ENCODE data around the gene RNF220. TPM values are rescaled to one million over a fixed set of nuclear protein-coding genes. Genes with fewer than 3 reads are reported as not detected.

Gene RNF220
- total and polyA plus RNA-seq, 2 of the 13 experiments (the other 11 are each of a cell fraction or from before 2014, with no cell fraction given) = 48.2 to 72.1 TPM

GRCh38 chr1:44681905-44682882 lies 277.1 kb downstream of the RNF220 start (continued):
- TF ChIP-seq ZNF512B (CRISPR knock-in tag; IDR thresholded peaks at IDR 0.05; ENCODE audit: borderline replicate concordance) (no peak), NFYB (CRISPR knock-in tag; IDR thresholded peaks at IDR 0.05) (no peak; the same call in 1 of the 2 replicates), DRAP1 (CRISPR knock-in tag; IDR thresholded peaks at IDR 0.05) (peak; percentile 70), GTF3A (CRISPR knock-in tag; conservative IDR thresholded peaks at IDR 0.05) (no peak), NFE2L1 (CRISPR knock-in tag; IDR thresholded peaks at IDR 0.05; ENCODE audit: borderline replicate concordance) (no peak), THRA (CRISPR knock-in tag; IDR thresholded peaks at IDR 0.05; ENCODE audit: borderline replicate concordance) (0 out of 2 replicates have a peak, but pooled peaks have one; percentile 70), RBM22 (optimal IDR thresholded peaks at IDR 0.05; ENCODE audit: low read length) (no peak), JDP2 (CRISPR knock-in tag; IDR thresholded peaks at IDR 0.05; ENCODE audit: borderline replicate concordance) (no peak), NFATC3 (CRISPR knock-in tag; IDR thresholded peaks at IDR 0.05) (no peak), TBL1XR1 (IDR thresholded peaks at IDR 0.05; ENCODE audit: borderline replicate concordance, low read length, partially characterized antibody) (peak; percentile 32), ZBTB3 (CRISPR knock-in tag; IDR thresholded peaks at IDR 0.05; ENCODE audit: borderline replicate concordance, low read depth) (peak; percentile 61; the same call in 1 of the 2 replicates), ZNF773 (CRISPR knock-in tag; IDR thresholded peaks at IDR 0.05; ENCODE audit: borderline replicate concordance) (no peak), ZZZ3 (CRISPR knock-in tag; IDR thresholded peaks at IDR 0.05; ENCODE audit: borderline replicate concordance) (no peak), ZNF644 (CRISPR knock-in tag; IDR thresholded peaks at IDR 0.05; ENCODE audit: low read depth) (peak; percentile 95), ARID5B (CRISPR knock-in tag; IDR thresholded peaks at IDR 0.05) (peak; percentile 95), RAD21 (CRISPR knock-in tag; IDR thresholded peaks at IDR 0.05) (peak; percentile 31; the same call in 1 of the 2 replicates), NR2F1 (CRISPR knock-in tag; IDR thresholded peaks at IDR 0.05) (peak; percentile 61 to 66; a peak in 3 of 4 replicates), ELF3 (CRISPR knock-in tag; IDR thresholded peaks at IDR 0.05) (peak; percentile 78), NFIB (CRISPR knock-in tag; IDR thresholded peaks at IDR 0.05; ENCODE audit: borderline replicate concordance) (no peak)
